ENCODE data around the gene CREBBP.

CREBBP gene

DNA sequence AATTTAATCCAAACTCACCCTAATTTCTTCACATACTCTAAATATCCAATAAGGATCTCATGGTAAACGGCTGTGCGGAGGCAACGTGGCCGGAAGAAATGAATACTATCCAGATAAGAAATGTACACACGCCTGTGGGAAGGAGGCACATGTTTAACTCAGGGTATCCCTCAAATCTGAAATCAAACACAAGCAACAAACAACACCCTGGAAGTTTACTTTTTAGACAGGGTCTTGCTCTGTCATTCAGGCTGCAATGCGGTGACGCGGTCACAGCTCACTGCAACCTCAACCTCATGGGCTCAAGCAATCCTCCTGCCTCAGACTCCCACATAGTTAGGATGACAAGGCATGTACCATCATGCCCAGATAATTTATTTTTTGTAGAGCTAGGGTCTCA lies 142.0 kb downstream of the CREBBP start:
- TF ChIP-seq EZH2 (IDR thresholded peaks at IDR 0.05) (no peak), FOXP2 (optimal IDR thresholded peaks at IDR 0.05; ENCODE audit: control extremely low read depth, extremely low read length, insufficient read depth) (no peak), POLR2AphosphoS5 (IDR thresholded peaks at IDR 0.05; ENCODE audit: borderline replicate concordance, low read depth, low read length) (no peak)
- H3K4me3 ChIP-seq = no peak overlapping the region
- DNase-seq (ENCODE audit: low read depth, low spot score) = no peak
- peaks cover 90% of the 10 kb centered on the region for H3K36me3 ChIP-seq (ENCODE audit: insufficient read depth, low read length)
- H3K27ac ChIP-seq = no peak overlapping the region
- no peak overlapping the region for H3K9ac ChIP-seq (ENCODE audit: insufficient read length)
- no peaks in the 10 kb centered on the region for H3K9me3 ChIP-seq (ENCODE audit: low read depth, low read length)

DNA sequence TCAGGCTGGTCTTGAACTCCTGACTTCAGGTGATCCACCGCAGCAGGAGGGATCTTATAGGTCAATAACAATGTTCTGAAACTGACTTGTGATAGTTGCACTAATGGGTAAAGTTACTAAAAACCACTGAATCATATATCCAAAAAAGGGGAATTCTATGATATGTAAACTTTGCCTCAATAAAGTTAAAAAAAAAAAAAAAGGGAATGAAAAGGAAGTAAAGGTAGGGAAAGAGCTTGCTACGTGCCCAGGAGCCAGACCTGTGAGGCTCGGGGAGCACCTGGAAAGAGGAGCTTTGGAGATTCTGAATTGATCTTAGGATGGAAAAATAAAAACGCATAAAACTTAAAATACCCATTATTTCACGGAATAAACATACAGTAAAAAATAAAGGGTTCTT lies 142.4 kb downstream of the CREBBP start:
- Histone ChIP-seq H3K4me3 (no peak overlapping the region), H3K9ac (ENCODE audit: insufficient read length) (no peak overlapping the region), H3K27ac (no peak overlapping the region), H3K9me3 (ENCODE audit: low read depth, low read length) (no peaks in the 10 kb centered on the region), H3K36me3 (ENCODE audit: insufficient read depth, low read length) (peaks cover 86% of the 10 kb centered on the region)
- TF ChIP-seq POLR2AphosphoS5 (IDR thresholded peaks at IDR 0.05; ENCODE audit: borderline replicate concordance, low read depth, low read length) (no peak), FOXP2 (optimal IDR thresholded peaks at IDR 0.05; ENCODE audit: control extremely low read depth, extremely low read length, insufficient read depth) (no peak), EZH2 (IDR thresholded peaks at IDR 0.05) (no peak)
- no peak for DNase-seq (ENCODE audit: low read depth, low spot score)

DNA sequence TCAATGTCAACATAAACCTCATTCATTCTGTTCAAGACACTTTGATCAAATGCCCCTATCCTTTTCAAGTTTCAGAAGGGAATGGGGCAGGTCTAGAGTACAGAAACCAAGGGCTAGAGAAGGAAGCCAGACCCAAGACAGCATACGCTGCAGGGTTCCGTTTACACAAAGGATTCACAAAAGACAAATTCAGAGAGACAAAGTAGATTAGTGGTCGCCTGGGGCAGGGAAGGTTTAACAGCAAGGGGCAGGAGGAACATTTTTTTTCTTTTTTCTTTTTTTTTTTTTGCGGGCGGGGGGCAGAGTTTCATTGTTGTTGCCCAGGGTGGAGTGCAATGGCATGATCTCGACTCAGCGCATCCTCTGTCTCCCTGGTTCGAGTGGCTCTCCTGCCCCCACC lies 143.3 kb downstream of the CREBBP start:
- Histone ChIP-seq H3K9ac (ENCODE audit: insufficient read length) (no peak overlapping the region), H3K4me3 (no peak overlapping the region), H3K36me3 (ENCODE audit: insufficient read depth, low read length) (peaks cover 80% of the 10 kb centered on the region), H3K9me3 (ENCODE audit: low read depth, low read length) (no peaks in the 10 kb centered on the region), H3K27ac (no peak overlapping the region)
- no peak for DNase-seq (ENCODE audit: low read depth, low spot score)
- TF ChIP-seq EZH2 (IDR thresholded peaks at IDR 0.05) = no peak
- no peak for TF ChIP-seq POLR2AphosphoS5 (IDR thresholded peaks at IDR 0.05; ENCODE audit: borderline replicate concordance, low read depth, low read length)
- no peak for TF ChIP-seq FOXP2 (optimal IDR thresholded peaks at IDR 0.05; ENCODE audit: control extremely low read depth, extremely low read length, insufficient read depth)

GRCh38 chr16:3736116-3736515 lies 144.4 kb downstream of the CREBBP start:
- Histone ChIP-seq H3K27ac (no peak overlapping the region), H3K4me3 (no peak overlapping the region), H3K9me3 (ENCODE audit: low read depth, low read length) (no peaks in the 10 kb centered on the region), H3K36me3 (ENCODE audit: insufficient read depth, low read length) (peaks cover 82% of the 10 kb centered on the region), H3K9ac (ENCODE audit: insufficient read length) (no peak overlapping the region)
- TF ChIP-seq FOXP2 (optimal IDR thresholded peaks at IDR 0.05; ENCODE audit: control extremely low read depth, extremely low read length, insufficient read depth) = no peak
- TF ChIP-seq EZH2 (IDR thresholded peaks at IDR 0.05) = no peak
- TF ChIP-seq POLR2AphosphoS5 (IDR thresholded peaks at IDR 0.05; ENCODE audit: borderline replicate concordance, low read depth, low read length) = no peak
- no peak for DNase-seq (ENCODE audit: low read depth, low spot score)

DNA sequence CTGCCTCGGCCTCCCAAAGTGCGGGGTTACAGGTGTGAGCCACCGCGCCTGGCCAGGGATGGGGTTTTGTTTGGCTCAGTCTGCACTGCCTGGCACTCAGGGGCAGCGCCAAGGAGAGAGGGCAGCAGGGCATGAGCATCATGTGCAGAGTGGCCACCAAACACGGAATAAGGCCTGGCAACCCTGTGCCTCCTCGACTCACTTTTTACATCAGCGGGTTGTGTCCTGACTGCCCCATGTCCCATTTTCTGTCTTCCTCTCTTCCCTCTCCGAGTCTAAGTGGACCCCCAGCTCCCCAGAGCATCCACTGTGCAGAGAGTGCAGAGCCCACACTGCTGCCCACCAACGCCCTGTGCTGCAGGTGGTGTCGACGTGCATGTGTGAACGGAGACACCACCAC lies 145.0 kb downstream of the CREBBP start:
- Histone ChIP-seq H3K9me3 (ENCODE audit: low read depth, low read length) (no peaks in the 10 kb centered on the region), H3K36me3 (ENCODE audit: insufficient read depth, low read length) (peaks cover 82% of the 10 kb centered on the region)
- TF ChIP-seq EZH2 (IDR thresholded peaks at IDR 0.05) = no peak
- no peak for TF ChIP-seq FOXP2 (optimal IDR thresholded peaks at IDR 0.05; ENCODE audit: control extremely low read depth, extremely low read length, insufficient read depth)
- TF ChIP-seq POLR2AphosphoS5 (IDR thresholded peaks at IDR 0.05; ENCODE audit: borderline replicate concordance, low read depth, low read length) = no peak

DNA sequence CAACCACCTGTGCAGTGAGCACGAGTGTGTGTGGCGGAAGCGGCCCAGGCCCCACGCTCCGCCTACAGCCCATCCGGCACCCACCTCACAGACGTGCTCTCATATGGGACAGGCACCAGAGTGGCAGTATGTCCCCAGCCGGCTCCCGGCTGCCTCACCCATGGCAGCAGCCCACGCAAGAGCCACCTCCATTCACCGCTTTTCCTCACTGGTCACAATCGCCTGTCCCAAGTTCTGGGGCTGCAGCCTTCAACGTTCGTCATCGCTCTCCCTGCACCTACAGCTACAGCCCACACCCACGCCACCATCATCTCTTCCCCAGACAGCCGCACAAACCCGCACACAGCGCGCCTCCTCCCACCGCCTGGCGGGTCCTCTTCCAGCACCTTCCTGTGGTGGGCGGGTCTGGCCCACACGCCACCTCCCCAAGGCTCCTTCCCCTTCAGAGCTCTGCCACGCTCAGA lies 145.7 kb downstream of the CREBBP start:
- DNase-seq (ENCODE audit: low read depth, low spot score) = no peak
- H3K27ac ChIP-seq = no peak overlapping the region
- H3K9ac ChIP-seq (ENCODE audit: insufficient read length) = no peak overlapping the region
- TF ChIP-seq EZH2 (IDR thresholded peaks at IDR 0.05) (no peak), POLR2AphosphoS5 (IDR thresholded peaks at IDR 0.05; ENCODE audit: borderline replicate concordance, low read depth, low read length) (no peak), FOXP2 (optimal IDR thresholded peaks at IDR 0.05; ENCODE audit: control extremely low read depth, extremely low read length, insufficient read depth) (no peak)
- no peak overlapping the region for H3K4me3 ChIP-seq
- H3K9me3 ChIP-seq (ENCODE audit: low read depth, low read length) = no peaks in the 10 kb centered on the region
- peaks cover 83% of the 10 kb centered on the region for H3K36me3 ChIP-seq (ENCODE audit: insufficient read depth, low read length)

More for the DNA sequence above, 145.0 kb downstream of the CREBBP start:
- no peak overlapping the region for H3K9ac ChIP-seq (ENCODE audit: insufficient read length)
- H3K4me3 ChIP-seq = no peak overlapping the region
- no peak overlapping the region for H3K27ac ChIP-seq
- DNase-seq (ENCODE audit: low read depth, low spot score) = no peak

DNA sequence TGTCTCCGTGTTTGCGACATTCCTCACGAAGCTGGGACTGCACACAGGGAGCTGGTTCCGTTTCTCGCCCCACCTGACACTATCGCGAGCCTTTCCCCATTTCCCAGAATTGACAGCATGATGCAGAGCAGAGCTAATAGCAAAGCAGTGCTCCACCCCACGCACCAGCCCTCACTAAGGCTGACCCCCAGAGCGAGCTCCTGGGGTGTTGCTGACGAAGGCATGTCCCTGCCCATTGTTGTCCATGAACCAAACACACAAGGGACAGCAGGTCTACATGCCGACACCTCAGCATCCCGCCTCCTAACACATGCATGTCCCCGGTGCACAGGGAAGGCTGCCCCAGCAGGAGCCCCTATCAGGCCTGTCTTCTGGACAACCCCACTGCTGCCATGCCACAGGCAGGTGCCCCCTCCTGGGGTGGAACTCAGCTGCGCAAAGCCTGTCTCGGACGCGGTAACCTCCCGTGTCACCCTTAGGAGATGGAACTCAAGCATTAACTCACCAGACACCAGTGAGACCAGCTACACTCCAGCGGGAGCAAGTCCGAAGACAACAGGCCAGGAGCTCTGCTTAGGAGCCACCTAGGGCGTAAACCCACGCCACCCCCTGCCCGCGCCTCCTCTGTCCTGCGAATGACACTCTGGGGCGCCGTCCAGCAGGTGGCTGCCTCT lies 146.3 kb downstream of the CREBBP start:
- no peak overlapping the region for H3K27ac ChIP-seq
- H3K36me3 ChIP-seq (ENCODE audit: insufficient read depth, low read length) = peaks cover 83% of the 10 kb centered on the region

DNA sequence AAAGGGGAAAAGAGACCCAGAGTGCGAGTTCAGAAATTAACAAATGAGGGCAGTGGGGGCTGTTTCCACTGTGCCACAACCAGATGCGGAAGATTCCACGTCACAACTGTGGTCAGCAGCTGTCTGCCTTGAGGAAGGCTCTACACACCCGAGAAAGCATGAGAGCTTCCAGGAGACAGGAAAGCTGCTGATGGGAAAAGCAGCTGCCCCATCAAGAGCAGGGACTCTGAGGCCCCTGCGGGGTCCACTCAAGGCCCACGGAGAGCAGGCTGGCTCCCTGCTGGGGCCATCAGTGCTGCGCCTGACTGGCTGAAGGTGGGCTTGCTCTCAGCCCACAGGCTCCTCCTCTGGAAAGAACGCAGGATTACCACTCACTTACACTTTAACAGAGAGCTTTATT lies 148.3 kb downstream of the CREBBP start:
- no peak for DNase-seq (ENCODE audit: low read depth, low spot score)
- H3K27ac ChIP-seq = no peak overlapping the region
- H3K9me3 ChIP-seq (ENCODE audit: low read depth, low read length) = no peaks in the 10 kb centered on the region
- H3K36me3 ChIP-seq (ENCODE audit: insufficient read depth, low read length) = peaks cover 81% of the 10 kb centered on the region
- TF ChIP-seq EZH2 (IDR thresholded peaks at IDR 0.05) = no peak
- TF ChIP-seq FOXP2 (optimal IDR thresholded peaks at IDR 0.05; ENCODE audit: control extremely low read depth, extremely low read length, insufficient read depth) = no peak
- no peak for TF ChIP-seq POLR2AphosphoS5 (IDR thresholded peaks at IDR 0.05; ENCODE audit: borderline replicate concordance, low read depth, low read length)
- no peak overlapping the region for H3K9ac ChIP-seq (ENCODE audit: insufficient read length)
- H3K4me3 ChIP-seq = no peak overlapping the region

More for the DNA sequence above, 146.3 kb downstream of the CREBBP start:
- Histone ChIP-seq H3K9me3 (ENCODE audit: low read depth, low read length) (no peaks in the 10 kb centered on the region), H3K4me3 (no peak overlapping the region), H3K9ac (ENCODE audit: insufficient read length) (no peak overlapping the region)
- TF ChIP-seq POLR2AphosphoS5 (IDR thresholded peaks at IDR 0.05; ENCODE audit: borderline replicate concordance, low read depth, low read length) (no peak), FOXP2 (optimal IDR thresholded peaks at IDR 0.05; ENCODE audit: control extremely low read depth, extremely low read length, insufficient read depth) (no peak), EZH2 (IDR thresholded peaks at IDR 0.05) (no peak)
- no peak for DNase-seq (ENCODE audit: low read depth, low spot score)

All from SK-N-MC (cell line).